ENCODE measurements around the gene EDA.

EDA gene

DNA sequence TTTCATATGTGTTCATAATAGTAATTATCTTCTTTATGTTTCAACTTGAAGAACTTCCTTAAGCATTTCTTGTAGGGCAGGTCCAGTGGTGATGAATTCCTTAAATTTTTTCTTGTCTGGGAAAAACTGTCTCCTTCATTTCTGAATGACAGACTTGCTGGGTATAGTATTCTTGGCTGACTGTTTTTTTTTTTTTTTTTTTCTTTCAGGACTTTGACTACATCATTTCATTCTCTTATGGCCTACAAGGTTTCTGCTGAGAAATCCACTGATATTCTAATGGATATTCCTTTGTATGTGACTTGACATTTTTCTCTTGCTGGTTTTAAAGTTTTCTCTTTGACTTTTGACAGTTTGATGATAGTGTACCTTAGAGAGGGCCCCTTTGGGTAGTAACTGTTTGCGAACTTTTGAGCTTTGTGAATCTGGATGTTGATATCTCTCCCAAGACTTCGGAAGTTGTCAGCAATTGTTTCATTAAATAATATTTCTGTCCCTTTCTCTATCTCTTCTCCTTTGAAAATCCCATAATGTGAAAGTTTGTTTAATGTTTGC is 54.2 kb downstream of the EDA start:
- no peaks in the 10 kb centered on the region for H3F3A ChIP-seq (ENCODE audit: control insufficient read depth, insufficient read depth)
- H4K20me1 ChIP-seq (ENCODE audit: control insufficient read depth, insufficient read depth, low read depth, low read length): no peaks in the 10 kb centered on the region
- no peaks in the 10 kb centered on the region for H3K9me2 ChIP-seq (replicated peaks; ENCODE audit: control insufficient read depth, low read length)
- no peaks in the 10 kb centered on the region for H3K79me2 ChIP-seq (ENCODE audit: control insufficient read depth, low read length)
- H3K4me1 ChIP-seq (ENCODE audit: control insufficient read depth, low read length): no peaks in the 10 kb centered on the region
- no peaks in the 10 kb centered on the region for H3K27me3 ChIP-seq (ENCODE audit: control insufficient read depth, low read length)
- TF ChIP-seq, protein P1, sequence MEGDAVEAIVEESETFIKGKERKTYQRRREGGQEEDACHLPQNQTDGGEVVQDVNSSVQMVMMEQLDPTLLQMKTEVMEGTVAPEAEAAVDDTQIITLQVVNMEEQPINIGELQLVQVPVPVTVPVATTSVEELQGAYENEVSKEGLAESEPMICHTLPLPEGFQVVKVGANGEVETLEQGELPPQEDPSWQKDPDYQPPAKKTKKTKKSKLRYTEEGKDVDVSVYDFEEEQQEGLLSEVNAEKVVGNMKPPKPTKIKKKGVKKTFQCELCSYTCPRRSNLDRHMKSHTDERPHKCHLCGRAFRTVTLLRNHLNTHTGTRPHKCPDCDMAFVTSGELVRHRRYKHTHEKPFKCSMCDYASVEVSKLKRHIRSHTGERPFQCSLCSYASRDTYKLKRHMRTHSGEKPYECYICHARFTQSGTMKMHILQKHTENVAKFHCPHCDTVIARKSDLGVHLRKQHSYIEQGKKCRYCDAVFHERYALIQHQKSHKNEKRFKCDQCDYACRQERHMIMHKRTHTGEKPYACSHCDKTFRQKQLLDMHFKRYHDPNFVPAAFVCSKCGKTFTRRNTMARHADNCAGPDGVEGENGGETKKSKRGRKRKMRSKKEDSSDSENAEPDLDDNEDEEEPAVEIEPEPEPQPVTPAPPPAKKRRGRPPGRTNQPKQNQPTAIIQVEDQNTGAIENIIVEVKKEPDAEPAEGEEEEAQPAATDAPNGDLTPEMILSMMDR (IDR thresholded peaks at IDR 0.05; ENCODE audit: low read depth, low read length, poor library complexity, severe bottlenecking): no peak
- TF ChIP-seq EZH2phosphoT487 (IDR thresholded peaks at IDR 0.05; ENCODE audit: borderline replicate concordance, low read length): no peak
- no peak overlapping the region for H3K4me2 ChIP-seq (ENCODE audit: low read length)
- no peaks in the 10 kb centered on the region for H3K36me3 ChIP-seq (ENCODE audit: control insufficient read depth, low read length)
- no peak overlapping the region for H3K4me3 ChIP-seq (ENCODE audit: low read length)
- H3K9me3 ChIP-seq (ENCODE audit: control insufficient read depth, insufficient read depth, low read length): no peaks in the 10 kb centered on the region
- H3K27ac ChIP-seq (ENCODE audit: low read depth, low read length): no peak overlapping the region

DNA sequence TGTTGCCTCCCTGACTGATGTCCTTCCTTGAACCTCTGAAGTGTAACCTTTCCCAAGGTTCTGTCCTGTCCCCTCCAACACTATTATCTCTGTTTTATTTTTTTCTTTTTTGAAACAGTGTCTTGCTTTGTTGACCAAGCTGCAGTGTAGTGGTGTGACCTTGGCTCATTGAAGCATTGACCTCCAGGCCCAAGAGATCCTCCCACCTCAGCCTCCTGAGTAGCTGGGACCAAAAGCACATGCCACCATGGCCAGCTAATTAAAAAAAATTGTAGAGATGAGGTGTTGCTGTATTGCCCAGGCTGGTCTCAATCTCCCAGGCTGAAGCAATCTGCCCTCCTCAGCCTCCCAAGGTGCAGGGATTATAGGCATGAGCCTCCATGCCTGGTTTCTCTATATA is 59.0 kb downstream of the EDA start:
- H3K79me2 ChIP-seq (ENCODE audit: control insufficient read depth, low read length): no peaks in the 10 kb centered on the region
- H3K4me3 ChIP-seq (ENCODE audit: low read length): no peak overlapping the region
- no peaks in the 10 kb centered on the region for H3K36me3 ChIP-seq (ENCODE audit: control insufficient read depth, low read length)
- H3K4me1 ChIP-seq (ENCODE audit: control insufficient read depth, low read length): no peaks in the 10 kb centered on the region
- H3K27ac ChIP-seq (ENCODE audit: low read depth, low read length): no peak overlapping the region
- H3K27me3 ChIP-seq (ENCODE audit: control insufficient read depth, low read length): no peaks in the 10 kb centered on the region
- no peaks in the 10 kb centered on the region for H4K20me1 ChIP-seq (ENCODE audit: control insufficient read depth, insufficient read depth, low read depth, low read length)
- no peaks in the 10 kb centered on the region for H3F3A ChIP-seq (ENCODE audit: control insufficient read depth, insufficient read depth)
- no peak overlapping the region for H3K4me2 ChIP-seq (ENCODE audit: low read length)
- H3K9me3 ChIP-seq (ENCODE audit: control insufficient read depth, insufficient read depth, low read length): no peaks in the 10 kb centered on the region
- no peaks in the 10 kb centered on the region for H3K9me2 ChIP-seq (replicated peaks; ENCODE audit: control insufficient read depth, low read length)
- TF ChIP-seq EZH2phosphoT487 (IDR thresholded peaks at IDR 0.05; ENCODE audit: borderline replicate concordance, low read length): no peak
- TF ChIP-seq, protein P1 (IDR thresholded peaks at IDR 0.05; ENCODE audit: low read depth, low read length, poor library complexity, severe bottlenecking): no peak

DNA sequence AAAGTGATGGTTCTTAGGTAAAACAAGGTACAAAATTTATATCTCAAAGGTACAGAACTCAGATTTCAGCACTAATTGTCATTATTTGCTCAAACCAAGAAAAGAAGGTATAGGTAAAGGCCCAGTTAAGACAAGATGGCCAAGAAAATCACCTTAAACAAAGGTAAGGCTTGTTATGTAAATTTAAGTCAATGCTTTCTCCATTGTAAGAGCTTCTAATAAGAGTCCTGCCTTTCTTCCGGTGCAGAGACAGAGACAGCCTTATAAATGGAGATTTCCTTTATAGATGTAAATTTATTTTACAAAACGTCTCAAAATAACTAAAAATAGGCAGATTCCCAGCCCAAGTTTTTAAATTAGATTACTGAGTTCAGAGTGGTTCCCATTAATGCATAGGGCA is 89.9 kb downstream of the EDA start:
- TF ChIP-seq, protein P1 (IDR thresholded peaks at IDR 0.05; ENCODE audit: low read depth, low read length, poor library complexity, severe bottlenecking): no peak
- no peak for TF ChIP-seq EZH2phosphoT487 (IDR thresholded peaks at IDR 0.05; ENCODE audit: borderline replicate concordance, low read length)
- no peaks in the 10 kb centered on the region for H3K27me3 ChIP-seq (ENCODE audit: control insufficient read depth, low read length)

More for the DNA sequence above, 89.9 kb downstream of the EDA start:
- no peaks in the 10 kb centered on the region for H3K9me2 ChIP-seq (replicated peaks; ENCODE audit: control insufficient read depth, low read length)
- H3K4me1 ChIP-seq (ENCODE audit: control insufficient read depth, low read length): no peaks in the 10 kb centered on the region
- H3K4me2 ChIP-seq (ENCODE audit: low read length): no peak overlapping the region
- no peaks in the 10 kb centered on the region for H3F3A ChIP-seq (ENCODE audit: control insufficient read depth, insufficient read depth)
- H3K4me3 ChIP-seq (ENCODE audit: low read length): no peak overlapping the region
- no peaks in the 10 kb centered on the region for H4K20me1 ChIP-seq (ENCODE audit: control insufficient read depth, insufficient read depth, low read depth, low read length)
- no peaks in the 10 kb centered on the region for H3K79me2 ChIP-seq (ENCODE audit: control insufficient read depth, low read length)
- no peaks in the 10 kb centered on the region for H3K36me3 ChIP-seq (ENCODE audit: control insufficient read depth, low read length)
- H3K9me3 ChIP-seq (ENCODE audit: control insufficient read depth, insufficient read depth, low read length): no peaks in the 10 kb centered on the region
- H3K27ac ChIP-seq (ENCODE audit: low read depth, low read length): no peak overlapping the region

Measured in DOHH2 (cell line).